ENCODE data around the gene HCFC1. TPM values are rescaled to one million over a fixed set of nuclear protein-coding genes. Genes with fewer than 3 reads are reported as not detected.

The HCFC1 gene
- total and polyA plus RNA-seq, 2 of the 8 experiments (the other 6 are each of a cell fraction or from before 2014, with no cell fraction given), result 24.9 to 117 TPM

DNA sequence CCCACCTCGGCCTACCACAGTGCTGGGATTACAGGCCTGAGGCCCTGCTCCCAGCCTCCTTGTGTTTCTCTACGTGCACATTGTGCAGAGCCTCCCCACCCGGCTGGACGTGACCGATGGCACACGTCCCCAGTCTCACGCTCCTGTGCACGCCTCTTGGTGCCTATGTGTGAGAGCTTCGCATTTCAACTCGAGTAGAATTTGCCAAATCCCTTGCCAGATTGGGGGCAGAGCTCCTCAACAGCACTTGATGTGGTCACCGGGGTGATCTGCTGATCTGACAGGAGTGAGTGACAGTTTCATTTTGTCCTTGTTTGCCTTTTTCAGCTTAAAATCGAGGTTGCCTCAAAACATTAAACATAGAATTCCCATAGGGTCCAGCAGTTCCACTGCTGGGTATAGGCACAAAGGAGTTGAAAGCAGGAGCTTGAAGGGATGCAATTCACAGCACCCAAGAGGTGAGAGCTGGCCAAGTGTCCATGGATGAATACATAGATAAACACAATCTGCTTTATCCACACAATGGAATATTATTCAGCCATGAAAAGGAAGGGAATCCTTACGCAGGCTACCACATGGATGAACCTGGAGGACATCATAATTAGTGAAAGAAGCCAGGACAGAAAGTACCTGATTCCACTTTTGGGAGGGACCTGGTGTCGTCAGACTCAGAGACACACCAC lies 18.5 kb upstream of the HCFC1 start (continued):
- TF ChIP-seq CTBP2 (IDR thresholded peaks at IDR 0.05; ENCODE audit: borderline replicate concordance, insufficient read depth, insufficient read length, low read length) (no peak), SP1 (IDR thresholded peaks at IDR 0.05; ENCODE audit: low read depth, low read length) (no peak), CREB1 (IDR thresholded peaks at IDR 0.05) (no peak)
